HG03108 (cell line): ENCODE measurements around the gene TRIB2.

Experiments used
- ATAC-seq: cut with Tn5 transposase; IDR thresholded peaks from one replicate; pipeline ENCODE4 v1.9.1; 2021; ENCODE audit warnings: moderate library complexity; ENCODE audit not compliant: unreplicated experiment

Gene TRIB2

DNA sequence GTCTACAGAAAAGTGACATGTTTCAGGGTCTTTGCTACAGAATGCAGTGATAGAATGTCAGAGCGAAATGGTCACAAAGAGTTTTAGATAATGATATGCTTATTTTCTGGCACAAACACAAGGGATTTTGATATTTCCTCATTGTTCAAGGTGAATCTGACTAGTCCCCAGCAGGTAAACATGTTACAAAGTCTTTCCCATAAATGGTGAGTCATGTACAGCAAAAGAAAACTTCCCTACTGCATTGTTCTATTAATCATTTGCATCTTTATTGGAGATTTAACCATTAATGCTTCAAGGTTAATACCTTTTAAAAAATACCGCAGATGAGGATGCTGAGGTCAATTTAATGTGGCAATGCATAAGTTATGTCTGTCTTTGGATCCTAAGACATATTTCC lies 19.1 kb upstream of the TRIB2 start:
- no peak for ATAC-seq

DNA sequence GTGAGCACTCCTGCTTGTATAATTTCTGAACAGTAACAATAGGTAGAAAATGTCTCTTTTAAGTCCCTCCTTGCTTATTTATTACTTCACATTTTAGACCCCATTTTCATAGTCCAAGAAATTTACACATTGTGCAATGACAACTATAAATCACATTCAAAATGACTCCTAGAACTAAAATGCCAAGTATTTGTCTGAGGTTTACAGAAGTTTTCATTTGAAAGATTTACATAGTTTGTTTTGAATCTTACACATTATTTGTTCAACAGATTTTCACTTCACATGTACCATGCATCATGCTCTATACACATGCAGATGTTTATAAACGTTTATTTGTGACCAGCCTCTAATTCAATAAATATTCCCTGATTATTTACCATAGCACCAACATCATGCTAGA lies 15.7 kb upstream of the TRIB2 start:
- no peak for ATAC-seq

DNA sequence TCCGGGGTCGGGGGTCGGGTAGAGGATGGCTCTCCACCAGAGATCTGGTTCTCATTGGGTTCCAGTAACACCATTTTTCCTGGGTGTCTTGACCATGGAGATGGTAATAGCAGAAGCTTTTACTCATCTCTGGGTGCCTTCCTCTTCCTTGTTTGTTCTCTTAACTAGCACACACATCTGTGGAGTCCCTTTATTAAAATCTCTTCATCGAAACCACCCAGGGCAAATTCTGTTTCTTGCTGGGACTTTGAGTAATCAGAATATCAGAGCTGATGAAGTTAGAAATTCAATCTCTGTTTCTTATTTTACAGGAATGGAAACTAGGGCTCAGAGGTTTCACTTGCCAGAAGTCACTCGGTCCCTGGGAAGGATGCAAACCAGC lies 15.0 kb upstream of the TRIB2 start:
- ATAC-seq: no peak

DNA sequence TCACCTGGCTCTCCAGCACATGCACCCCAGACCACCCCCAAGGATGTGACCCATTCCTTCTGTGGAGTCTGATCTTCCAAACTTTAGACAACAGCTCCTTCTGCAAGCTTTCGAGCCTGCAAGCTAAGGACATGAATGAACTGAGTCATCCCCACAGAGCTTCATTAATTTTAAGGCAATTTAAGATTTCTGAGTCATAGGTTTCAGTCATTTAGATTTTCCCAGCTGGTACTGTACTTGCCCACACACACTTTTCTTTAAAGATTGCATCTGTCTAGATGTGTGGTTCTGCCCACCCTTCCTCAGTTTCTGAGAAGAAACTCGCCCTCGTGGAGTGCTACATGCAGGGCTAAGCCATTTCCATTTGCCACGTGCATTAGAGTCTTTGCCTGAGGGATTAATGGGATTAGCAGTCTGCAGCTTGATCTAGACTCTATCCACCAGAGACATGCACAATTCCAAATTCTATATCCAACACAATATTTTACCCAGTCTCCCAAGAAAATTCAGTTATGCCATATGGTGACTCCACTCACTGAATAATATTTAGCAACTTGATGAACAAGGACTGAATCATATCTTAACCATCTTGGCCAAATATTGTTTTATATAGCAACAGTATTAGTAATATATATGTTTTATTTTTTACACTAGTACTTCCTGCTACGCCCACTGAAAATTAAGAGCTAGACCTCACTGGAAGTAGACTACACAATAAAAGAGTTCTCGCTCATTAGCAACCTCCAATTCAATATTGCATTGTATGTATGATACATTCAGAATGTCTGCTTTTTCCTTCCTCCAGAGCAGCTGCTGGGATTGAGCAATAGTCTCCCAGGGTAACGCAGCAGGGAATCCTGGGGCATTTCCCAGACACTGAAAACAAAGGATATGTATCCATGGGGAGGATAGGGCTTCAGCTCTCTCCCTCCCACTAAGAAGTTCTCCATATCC lies 14.3 kb upstream of the TRIB2 start:
- no peak for ATAC-seq

DNA sequence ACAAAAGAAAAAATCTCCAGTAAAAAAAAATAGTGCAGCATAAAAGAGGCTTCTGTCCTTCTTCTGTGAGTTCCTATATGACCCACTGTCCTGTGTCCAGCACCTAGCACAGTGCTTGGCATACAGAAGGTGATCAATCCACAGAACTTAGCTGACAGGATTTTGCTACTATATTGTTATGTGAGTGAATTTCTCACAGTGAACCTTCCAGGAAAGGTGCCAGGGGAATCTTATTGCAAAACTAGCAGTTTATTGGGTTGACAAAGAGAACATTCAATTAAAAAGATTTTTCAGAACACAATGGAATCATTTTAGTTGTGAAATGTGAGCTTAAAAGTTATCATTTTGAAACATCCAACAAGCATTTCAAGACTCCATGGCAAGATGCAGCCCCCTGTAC lies 12.4 kb upstream of the TRIB2 start:
- no peak for ATAC-seq

DNA sequence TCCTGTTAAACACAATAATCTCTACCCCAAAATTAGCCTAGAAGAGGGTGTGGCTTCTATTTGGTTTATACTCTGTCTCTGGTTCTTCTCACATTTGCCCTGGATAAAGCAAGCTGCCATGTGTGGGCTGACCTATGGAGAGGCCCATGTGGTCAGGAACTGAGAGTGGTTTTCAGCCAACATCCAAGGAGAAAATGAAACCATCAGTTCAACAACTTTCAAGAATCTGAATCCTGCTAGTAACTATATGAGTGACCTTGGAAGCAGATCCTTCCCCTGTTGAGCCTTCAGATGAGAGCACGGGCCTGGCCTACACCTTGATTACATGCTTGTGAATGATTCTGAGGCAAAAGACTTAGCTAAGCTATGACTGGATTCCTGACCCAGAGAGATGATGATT lies 11.5 kb upstream of the TRIB2 start:
- no peak for ATAC-seq

DNA sequence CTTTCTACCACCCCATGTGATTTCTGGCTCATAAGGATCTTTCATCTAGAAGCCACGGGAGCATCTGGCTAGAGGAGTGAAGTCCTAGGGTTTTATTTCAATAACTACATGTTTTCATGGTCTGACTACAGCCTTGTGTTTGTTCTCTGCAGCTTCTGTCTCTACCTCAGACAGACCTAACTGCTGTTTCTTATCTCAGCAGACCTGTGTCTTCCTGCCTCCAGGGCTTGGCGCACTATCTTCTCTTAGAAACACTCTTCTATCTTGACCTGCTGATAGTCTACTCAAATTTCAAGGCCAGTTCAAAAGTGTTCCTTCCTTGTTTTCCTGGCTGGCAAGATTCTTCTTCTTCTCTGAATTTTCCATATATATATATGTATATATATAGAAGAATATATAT lies 11.0 kb upstream of the TRIB2 start:
- ATAC-seq: no peak

DNA sequence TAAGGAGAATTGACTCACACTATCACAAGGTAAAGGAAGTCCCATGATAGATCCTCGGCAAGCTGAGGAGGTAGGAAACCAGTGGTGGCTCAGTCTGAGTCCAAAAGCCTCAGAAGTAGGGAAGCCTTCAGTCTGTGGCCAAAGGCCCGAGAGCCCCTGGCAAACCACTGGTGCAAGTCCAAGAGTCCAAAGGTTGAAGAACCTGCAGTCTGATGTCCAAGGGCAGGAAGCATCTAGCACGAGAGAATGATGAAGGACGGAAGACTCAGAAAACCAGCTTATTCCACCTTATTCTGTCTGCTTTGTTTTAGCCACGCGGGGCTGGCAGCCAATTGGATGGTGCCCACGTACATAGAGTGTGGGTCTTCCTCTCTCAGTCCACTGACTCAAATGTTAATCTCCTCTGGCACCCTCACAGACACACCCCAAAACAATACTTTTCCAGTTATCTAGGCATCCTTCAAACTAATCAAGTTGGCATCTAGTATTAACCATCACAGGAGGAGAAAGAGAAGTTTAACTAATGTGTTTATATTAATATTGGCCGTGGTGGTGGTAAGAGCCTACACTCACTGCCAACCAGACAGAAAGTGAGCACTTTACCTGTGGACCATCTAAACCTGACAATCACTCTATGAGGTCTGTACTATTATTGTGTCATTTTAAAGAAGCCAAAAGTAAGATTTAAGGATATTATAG lies 8.1 kb upstream of the TRIB2 start:
- no peak for ATAC-seq

DNA sequence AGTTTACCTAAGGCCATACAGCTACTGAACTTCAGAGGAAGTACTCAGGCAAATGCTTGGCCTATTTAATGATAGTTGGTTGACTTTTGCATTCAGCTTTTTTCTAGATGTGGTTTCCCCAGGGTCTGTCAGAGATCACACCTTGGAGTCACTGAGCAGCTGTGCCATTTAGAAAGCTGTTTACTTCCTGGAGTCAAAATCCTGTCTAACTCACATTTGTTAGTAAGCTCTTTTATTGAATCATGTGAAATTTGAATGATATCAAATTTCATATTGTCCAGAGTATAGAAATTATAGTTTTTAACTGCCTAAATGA lies 7.6 kb upstream of the TRIB2 start:
- no peak for ATAC-seq

DNA sequence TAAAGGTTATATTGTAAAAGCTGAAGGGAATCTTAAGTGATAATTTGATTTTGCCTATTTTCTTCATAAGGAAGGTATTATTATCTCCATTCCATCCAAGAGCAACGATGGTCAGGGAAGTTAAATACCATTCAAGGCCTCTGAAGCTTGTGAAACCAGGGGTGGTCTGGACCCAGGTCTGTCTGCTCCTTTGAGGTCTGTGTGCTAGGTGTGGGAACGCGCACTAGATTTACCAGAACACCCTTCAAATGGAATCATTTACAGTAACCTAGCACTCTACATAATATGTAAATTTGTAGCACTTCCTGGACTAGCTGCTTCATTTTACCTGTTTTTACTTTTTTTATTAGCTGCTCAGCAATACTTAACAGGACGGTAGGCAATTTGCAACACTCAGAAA lies 6.4 kb upstream of the TRIB2 start:
- no peak for ATAC-seq

DNA sequence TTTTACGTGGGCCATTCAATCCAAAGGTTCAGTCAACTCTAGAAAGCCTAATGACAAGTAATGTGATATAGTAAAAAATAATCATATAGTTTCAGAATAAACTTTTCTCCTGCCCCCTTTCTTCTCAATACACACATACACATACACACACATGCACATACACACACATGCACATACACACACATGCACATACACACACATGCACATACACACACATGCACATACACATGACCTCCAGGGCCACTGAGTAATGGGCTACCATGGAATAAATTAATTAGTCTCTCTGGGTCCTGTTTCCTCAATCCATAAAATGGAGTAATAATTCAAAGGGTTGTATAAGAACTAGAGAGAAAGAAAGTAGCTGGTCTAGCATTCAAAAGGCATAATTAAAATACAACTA lies 5.4 kb upstream of the TRIB2 start:
- no peak for ATAC-seq

DNA sequence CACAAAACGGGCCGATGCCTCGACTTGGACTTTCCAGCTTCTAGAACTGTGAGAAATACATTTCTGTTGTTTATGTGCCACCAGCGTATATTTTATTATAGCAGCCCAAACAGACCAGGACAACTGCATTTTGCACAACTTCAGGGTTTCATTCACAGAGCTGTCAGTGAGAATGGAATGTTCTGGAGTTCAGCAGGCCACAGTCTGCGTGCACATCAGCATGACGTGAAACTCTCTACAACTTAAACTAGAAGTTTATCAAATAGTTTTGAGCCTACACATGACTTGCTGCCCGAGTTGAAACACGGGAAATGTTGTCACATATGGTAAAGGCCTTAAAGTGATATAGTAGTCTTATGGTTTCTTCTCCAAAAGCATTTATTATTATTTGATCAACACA lies 3.9 kb upstream of the TRIB2 start:
- ATAC-seq: no peak

DNA sequence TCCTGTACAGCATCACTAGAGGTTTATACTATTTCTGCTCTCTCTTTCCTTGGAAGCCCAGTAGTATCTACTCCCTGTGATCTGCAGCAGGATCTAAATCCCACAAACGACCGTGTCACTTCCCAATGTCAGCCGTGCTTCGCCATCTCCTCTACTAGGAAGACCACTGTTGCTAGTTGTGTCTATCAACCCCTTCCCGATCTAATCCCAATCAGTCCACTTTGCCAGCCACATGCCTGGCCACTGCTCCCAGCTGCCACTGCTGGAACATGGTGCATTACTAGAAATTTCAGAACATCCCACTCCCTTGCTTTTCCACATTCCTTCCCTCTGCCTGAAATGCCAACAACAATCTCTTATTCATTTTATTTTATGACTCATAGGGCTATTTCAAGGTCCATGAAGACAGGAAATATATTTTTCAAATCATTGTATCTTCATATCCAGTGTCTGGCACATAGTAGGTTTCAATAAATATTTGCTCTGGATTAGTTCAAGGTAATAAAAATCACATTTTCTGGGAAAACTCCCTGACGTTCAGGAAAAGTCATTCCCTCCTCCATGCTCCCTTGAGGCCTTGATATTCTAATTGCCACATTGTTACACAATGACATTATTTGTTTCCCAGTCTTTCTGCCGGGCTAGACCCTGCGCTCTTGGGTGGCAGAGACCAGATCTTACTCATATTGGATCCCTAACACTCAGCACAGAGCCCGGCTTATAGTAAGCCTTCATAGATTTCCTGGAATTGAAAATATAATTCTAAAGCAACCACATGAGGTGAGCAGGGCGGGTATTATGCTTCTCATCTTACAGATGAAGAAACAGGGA lies 2.1 kb upstream of the TRIB2 start:
- ATAC-seq: no peak

DNA sequence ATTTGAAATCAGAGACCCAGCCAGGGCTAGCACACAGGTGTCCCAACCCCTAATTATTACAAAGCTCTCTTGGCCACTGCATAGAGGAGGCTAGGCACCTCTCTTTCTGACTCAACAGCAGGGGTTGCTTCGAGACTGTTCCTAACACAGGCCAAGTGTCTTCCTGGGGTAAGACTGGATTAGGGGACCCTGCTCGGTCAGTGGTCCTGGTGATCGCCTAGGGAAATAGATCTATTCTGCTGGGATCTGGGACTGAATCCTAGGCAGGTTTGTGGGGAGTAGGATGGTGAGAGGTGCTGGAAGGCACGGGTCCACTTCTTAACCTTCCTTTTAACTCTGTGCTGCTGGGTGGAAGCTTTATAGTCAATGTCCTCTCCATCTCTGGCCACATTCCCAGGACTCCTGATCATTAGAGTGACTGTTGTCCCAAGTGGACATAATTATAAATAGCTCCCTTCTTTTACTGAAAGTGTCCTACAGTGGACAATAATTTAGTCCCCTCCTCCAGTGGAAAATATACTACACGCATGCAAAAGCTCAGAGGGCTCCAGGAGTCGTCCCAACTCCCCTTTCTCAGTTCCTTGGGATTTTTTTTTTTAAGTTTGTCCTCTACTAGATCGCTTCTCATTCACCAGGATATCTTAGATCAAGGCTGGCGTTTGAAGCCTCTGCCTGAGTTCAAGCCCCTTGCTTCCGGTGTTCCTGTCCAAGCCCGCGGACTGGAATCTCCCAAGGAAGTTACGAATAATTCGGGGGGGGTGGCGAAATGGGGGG lies 1.3 kb upstream of the TRIB2 start:
- no peak for ATAC-seq

DNA sequence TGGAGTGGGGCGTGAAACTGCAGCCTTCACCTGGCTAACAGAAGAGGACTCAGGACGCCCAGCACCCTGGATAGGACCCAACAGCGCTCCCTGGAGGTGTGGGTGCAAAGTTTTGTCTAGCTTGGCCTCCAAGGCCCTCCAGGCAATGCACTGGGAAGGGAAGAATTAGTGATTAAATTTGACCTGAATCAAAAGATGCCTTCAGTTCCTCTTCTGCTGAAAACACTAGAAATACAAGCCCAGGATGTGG lies 779 bp upstream of the TRIB2 start:
- no peak for ATAC-seq

DNA sequence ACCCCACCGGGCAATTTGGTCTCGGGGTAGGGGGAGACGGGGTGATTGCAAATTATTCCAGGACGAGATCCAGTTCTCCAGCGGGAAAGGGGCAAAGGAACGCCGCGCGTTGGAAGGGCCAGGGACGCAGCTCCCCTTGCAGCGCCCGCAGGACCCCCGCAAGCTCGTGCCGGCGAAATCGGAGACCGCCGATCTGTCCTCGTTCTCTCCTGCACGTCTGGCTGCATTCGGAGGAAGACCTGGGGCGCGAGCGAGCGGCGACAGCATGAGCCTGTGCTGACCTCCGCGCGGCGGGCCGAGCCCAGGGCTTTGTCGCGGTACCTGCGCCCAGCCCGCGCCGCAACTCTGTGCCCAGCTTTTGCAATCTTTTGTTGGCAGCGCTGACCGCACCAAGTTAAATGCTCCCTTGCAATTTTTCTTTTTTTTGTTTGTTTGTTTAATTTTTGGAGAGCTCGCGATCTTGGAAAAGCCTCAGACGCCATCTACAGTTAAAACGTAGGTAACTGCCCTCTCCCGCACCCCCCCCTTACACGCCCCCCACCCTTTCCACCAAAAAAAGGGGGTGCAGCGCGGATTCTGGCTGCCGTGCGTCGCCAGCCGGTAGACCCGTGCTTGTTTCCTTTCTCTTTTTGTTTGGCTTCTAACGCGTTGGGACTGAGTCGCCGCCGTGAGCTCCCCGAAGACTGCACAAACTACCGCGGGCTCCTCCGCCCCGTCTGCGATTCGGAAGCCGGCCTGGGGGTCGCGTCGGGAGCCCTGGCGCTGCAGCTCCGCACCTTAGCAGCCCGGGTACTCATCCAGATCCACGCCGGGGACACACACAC lies 667 bp downstream of the TRIB2 start:
- ATAC-seq: no peak

DNA sequence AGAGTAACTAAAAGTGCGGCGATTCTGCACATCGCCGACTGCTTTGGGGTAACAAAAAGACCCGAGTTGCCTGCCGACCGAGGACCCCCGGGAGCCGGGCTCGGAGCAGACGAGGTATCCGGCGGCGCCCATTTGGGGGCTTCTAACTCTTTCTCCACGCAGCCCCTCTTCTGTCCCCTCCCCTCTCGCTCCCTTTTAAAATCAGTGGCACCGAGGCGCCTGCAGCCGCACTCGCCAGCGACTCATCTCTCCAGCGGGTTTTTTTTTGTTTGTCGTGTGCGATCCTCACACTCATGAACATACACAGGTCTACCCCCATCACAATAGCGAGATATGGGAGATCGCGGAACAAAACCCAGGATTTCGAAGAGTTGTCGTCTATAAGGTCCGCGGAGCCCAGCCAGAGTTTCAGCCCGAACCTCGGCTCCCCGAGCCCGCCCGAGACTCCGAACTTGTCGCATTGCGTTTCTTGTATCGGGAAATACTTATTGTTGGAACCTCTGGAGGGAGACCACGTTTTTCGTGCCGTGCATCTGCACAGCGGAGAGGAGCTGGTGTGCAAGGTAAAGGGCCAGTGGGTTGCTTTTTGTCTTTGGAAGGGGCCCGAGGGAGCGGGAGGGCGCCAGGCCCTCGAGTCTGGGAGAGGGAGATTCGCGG lies 1.4 kb downstream of the TRIB2 start:
- no peak for ATAC-seq

DNA sequence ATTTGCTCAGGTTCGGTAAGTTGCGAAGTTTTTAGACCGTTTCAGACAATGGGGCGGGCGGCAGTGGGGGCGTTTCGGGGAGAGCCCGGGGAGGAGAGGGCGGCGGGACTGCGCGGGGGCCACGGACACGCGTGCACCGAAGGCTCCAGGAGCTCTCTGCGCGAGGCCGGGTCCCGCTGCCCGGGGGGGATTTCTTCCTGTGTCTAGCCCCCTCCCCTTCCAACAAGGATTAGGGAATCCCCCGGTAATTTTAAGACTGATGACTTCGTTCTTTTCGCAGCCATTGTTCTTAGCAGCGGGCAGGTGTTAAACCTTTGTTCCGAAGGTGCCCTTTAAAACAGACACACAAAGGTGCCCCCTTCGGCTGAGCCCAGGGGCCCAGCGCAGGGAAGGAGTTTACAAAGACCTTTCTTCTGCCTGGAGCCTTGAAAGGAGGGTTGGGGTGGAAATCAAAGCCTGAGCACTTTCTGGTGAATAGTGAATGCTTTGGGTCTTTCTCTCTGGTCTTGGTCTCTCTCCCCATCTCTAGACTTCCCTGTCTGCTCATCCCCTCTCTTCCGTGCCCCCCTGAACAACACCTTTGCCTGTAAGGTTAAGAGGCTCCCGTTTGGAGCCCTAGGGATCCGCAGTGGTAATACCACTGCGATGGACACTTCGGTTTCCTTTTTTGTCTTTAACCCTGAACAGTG lies 2.1 kb downstream of the TRIB2 start:
- ATAC-seq: no peak
